ENCODE data around the gene CRABP2. TPM values are rescaled to one million over a fixed set of nuclear protein-coding genes. Genes with fewer than 3 reads are reported as not detected.

The CRABP2 gene
- total RNA-seq, 1 donor from 2014 or later: 1.0 TPM

- Mint-ChIP-seq H3K27me3 (ENCODE audit: low read depth) (no peaks in the 10 kb centered on the region), H3K4me3 (ENCODE audit: low read depth) (peak overlapping the region; percentile 72), H3K36me3 (ENCODE audit: low read depth) (peaks cover 68% of the 10 kb centered on the region), H3K9me3 (no peaks in the 10 kb centered on the region), H3K4me1 (ENCODE audit: low read depth) (peaks cover 20% of the 10 kb centered on the region), H3K27ac (peak overlapping the region; percentile 49)
- no peak for DNase-seq (ENCODE audit: low spot score)
- intact Hi-C loops (cut with micrococcal nuclease): no loop called here
These were observed 33.5 kb upstream of the CRABP2 start for GRCh38 chr1:156738916-156739315.

DNA sequence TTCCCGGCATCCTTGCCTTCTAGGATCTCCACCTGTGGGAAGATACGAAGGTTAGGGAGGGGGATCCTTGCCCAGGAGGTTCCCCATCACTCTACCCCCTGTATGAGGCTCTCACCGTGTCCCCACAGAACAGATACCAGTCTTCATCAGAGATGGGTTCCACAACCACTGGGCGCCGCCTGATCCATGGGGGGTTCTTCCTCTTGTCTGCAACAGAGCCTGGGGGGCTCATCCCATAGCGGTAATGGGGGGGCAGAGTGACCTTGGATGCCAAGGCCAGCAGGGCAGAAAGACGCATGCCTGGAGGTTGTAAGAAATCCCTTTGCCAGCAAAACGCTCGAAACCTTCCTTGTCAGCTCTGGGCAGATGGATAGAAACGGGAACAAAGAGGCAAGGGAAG is 33.0 kb upstream of the CRABP2 start:
- H3K27me3 Mint-ChIP-seq (ENCODE audit: low read depth): no peaks in the 10 kb centered on the region
- no peaks in the 10 kb centered on the region for H3K9me3 Mint-ChIP-seq
- no peak overlapping the region for H3K4me3 Mint-ChIP-seq (ENCODE audit: low read depth)
- H3K36me3 Mint-ChIP-seq (ENCODE audit: low read depth): peaks cover 66% of the 10 kb centered on the region
- intact Hi-C loops (cut with micrococcal nuclease): no loop called here
- H3K27ac Mint-ChIP-seq: no peak overlapping the region
- no peak for DNase-seq (ENCODE audit: low spot score)
- H3K4me1 Mint-ChIP-seq (ENCODE audit: low read depth): peaks cover 20% of the 10 kb centered on the region

GRCh38 chr1:156733989-156734584 is 28.7 kb upstream of the CRABP2 start:
- intact Hi-C loops (cut with micrococcal nuclease): no loop called here
- no peak overlapping the region for H3K27ac Mint-ChIP-seq
- no peak overlapping the region for H3K4me3 Mint-ChIP-seq (ENCODE audit: low read depth)
- no peaks in the 10 kb centered on the region for H3K27me3 Mint-ChIP-seq (ENCODE audit: low read depth)
- H3K9me3 Mint-ChIP-seq: no peaks in the 10 kb centered on the region
- peaks cover 20% of the 10 kb centered on the region for H3K4me1 Mint-ChIP-seq (ENCODE audit: low read depth)
- DNase-seq (ENCODE audit: low spot score): no peak
- H3K36me3 Mint-ChIP-seq (ENCODE audit: low read depth): peaks cover 51% of the 10 kb centered on the region

GRCh38 chr1:156728599-156729462 is 23.4 kb upstream of the CRABP2 start, which contains the start of gene ISG20L2:
Gene ISG20L2 (minus strand): TSS chr1:156728766. CDS start chr1:156727652, 1,114 bp downstream.
- Mint-ChIP-seq H3K36me3 (ENCODE audit: low read depth) (peaks cover 28% of the 10 kb centered on the region), H3K9me3 (no peaks in the 10 kb centered on the region), H3K4me1 (ENCODE audit: low read depth) (peaks cover 20% of the 10 kb centered on the region), H3K4me3 (ENCODE audit: low read depth) (no peak within 1 kb of the TSS), H3K27ac (peak within 1 kb of the TSS; percentile 99), H3K27me3 (ENCODE audit: low read depth) (no peaks in the 10 kb centered on the region)
- intact Hi-C loops (cut with micrococcal nuclease): loop anchor here (1.0 to 5.0 kb wide), 6 partner anchors 12 to 163 kb away; partner anchors contain the start of genes HDGF, MRPL24, NTRK1 and PEAR1
- peak; percentile 96 for DNase-seq (ENCODE audit: low spot score)

DNA sequence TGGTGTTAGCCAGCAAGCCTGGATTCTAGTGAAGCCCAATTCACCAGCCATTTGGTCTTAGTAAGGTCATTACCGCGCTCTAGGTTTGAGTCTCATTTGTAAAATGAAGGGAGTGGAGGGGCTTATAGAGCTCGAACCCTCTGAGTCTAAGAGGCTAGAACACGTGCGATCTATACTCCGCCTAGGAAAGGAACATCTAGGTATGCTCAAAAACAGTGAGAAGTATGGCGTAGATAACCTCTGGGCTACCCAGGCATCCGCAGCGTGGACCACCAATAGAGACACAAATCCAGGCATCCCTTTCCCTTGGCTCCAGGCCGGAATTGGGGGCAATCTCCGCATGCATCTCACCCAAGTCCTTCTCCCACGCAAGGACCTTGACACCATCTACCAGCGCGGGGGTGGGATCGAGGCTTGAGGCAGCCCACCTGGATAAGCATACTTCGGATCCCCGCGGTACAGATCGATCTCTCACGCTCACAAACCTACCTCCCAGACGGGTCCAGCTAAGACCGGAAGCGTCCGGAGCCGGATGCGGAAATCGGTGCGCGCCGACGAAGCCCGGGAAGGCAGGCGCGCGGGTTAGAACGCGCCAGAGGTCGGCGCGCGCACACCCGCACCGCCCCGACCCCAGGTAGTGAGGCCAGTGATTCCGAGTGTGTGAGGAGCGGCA is 22.7 kb upstream of the CRABP2 start, which contains the start of gene METTL25B:
METTL25B (plus strand) TSS at position 544 of the 673 bp plus-strand sequence. CDS start 636 bp downstream, outside the sequence.
- Mint-ChIP-seq H3K4me3 (ENCODE audit: low read depth) (no peak within 1 kb of the TSS), H3K9me3 (no peaks in the 10 kb centered on the region), H3K4me1 (ENCODE audit: low read depth) (peaks cover 28% of the 10 kb centered on the region), H3K27ac (peak within 1 kb of the TSS; percentile 99), H3K27me3 (ENCODE audit: low read depth) (no peaks in the 10 kb centered on the region), H3K36me3 (ENCODE audit: low read depth) (peaks cover 32% of the 10 kb centered on the region)
- intact Hi-C loops (cut with micrococcal nuclease): loop anchor here (1.0 to 5.0 kb wide), 7 partner anchors 13 to 164 kb away; partner anchors contain the start of genes HDGF, MRPL24, NTRK1 and PEAR1
- peak; percentile 80 for DNase-seq (ENCODE audit: low spot score)

DNA sequence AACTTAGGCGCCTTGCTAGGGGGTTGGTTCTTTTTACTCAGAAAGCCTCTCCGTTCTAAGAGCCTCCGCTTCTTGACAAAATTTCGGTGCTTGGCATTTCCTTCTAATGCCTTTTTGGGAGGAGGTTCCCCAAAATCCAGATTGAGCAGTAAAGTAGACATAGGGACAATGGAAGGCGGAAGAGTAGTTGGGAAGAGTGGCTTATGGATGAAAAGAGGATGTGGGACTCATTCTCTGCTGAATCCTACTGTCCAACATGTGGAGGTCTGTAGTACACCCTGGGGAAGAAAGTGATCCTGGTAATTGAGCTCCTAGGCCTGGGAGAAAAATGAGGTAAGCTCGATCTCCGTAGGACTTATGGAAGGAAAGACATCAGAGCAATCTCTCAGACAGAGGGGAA is 22.1 kb upstream of the CRABP2 start:
- Mint-ChIP-seq H3K36me3 (ENCODE audit: low read depth) (peaks cover 27% of the 10 kb centered on the region), H3K9me3 (no peaks in the 10 kb centered on the region), H3K4me3 (ENCODE audit: low read depth) (no peak overlapping the region), H3K4me1 (ENCODE audit: low read depth) (peaks cover 28% of the 10 kb centered on the region), H3K27ac (peak overlapping the region; percentile 99), H3K27me3 (ENCODE audit: low read depth) (no peaks in the 10 kb centered on the region)
- no peak for DNase-seq (ENCODE audit: low spot score)
- intact Hi-C loops (cut with micrococcal nuclease): loop anchor here (2.0 to 5.0 kb wide), 2 partner anchors 67 to 165 kb away; partner anchors contain the start of gene PEAR1

GRCh38 chr1:156726549-156727226 is 21.3 kb upstream of the CRABP2 start:
- peak; percentile 40 for DNase-seq (ENCODE audit: low spot score)
- Mint-ChIP-seq H3K27ac (no peak overlapping the region), H3K27me3 (ENCODE audit: low read depth) (no peaks in the 10 kb centered on the region), H3K36me3 (ENCODE audit: low read depth) (peaks cover 29% of the 10 kb centered on the region), H3K4me3 (ENCODE audit: low read depth) (no peak overlapping the region), H3K4me1 (ENCODE audit: low read depth) (peaks cover 28% of the 10 kb centered on the region), H3K9me3 (no peaks in the 10 kb centered on the region)
- intact Hi-C loops (cut with micrococcal nuclease): loop anchor here (1.0 to 5.0 kb wide), 4 partner anchors 19 to 166 kb away; partner anchors contain the start of gene PEAR1

- Mint-ChIP-seq H3K4me3 (ENCODE audit: low read depth) (no peak overlapping the region), H3K36me3 (ENCODE audit: low read depth) (peaks cover 34% of the 10 kb centered on the region), H3K27me3 (ENCODE audit: low read depth) (no peaks in the 10 kb centered on the region), H3K9me3 (no peaks in the 10 kb centered on the region), H3K4me1 (ENCODE audit: low read depth) (peaks cover 29% of the 10 kb centered on the region), H3K27ac (no peak overlapping the region)
- intact Hi-C loops (cut with micrococcal nuclease): loop anchor here (1.0 to 5.0 kb wide), 4 partner anchors 18 to 167 kb away; partner anchors contain the start of gene PEAR1
- peak; percentile 72 for DNase-seq (ENCODE audit: low spot score)
These were observed 20.4 kb upstream of the CRABP2 start for GRCh38 chr1:156725683-156726280.

GRCh38 chr1:156721535-156721934 is 16.2 kb upstream of the CRABP2 start:
- no peak for DNase-seq (ENCODE audit: low spot score)
- peaks cover 43% of the 10 kb centered on the region for H3K36me3 Mint-ChIP-seq (ENCODE audit: low read depth)
- no peaks in the 10 kb centered on the region for H3K27me3 Mint-ChIP-seq (ENCODE audit: low read depth)
- peak overlapping the region; percentile 50 for H3K27ac Mint-ChIP-seq
- no peak overlapping the region for H3K4me3 Mint-ChIP-seq (ENCODE audit: low read depth)
- intact Hi-C loops (cut with micrococcal nuclease): no loop called here
- H3K4me1 Mint-ChIP-seq (ENCODE audit: low read depth): peaks cover 16% of the 10 kb centered on the region
- H3K9me3 Mint-ChIP-seq: no peaks in the 10 kb centered on the region

DNA sequence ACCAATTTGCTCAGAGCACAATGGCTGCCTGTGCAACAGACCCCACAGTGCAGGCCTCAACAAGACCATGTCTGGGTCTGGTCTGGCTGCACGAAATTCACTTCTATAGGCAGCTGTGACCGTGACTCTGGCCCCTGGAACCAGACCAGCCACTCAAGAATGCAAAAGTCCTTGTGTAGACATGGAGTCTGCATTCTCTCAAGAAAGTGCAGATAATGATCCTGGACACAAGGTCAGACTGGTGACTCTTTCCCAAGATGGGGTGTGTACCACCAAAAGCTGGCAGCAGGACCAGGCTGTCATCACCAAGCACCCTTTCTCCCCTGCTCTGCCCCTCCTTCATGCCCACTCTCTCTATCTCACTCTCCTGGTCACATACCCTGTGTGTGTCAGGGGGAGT is 15.7 kb upstream of the CRABP2 start:
- H3K4me1 Mint-ChIP-seq (ENCODE audit: low read depth): peaks cover 16% of the 10 kb centered on the region
- peaks cover 45% of the 10 kb centered on the region for H3K36me3 Mint-ChIP-seq (ENCODE audit: low read depth)
- intact Hi-C loops (cut with micrococcal nuclease): no loop called here
- H3K27ac Mint-ChIP-seq: peak overlapping the region; percentile 50
- DNase-seq (ENCODE audit: low spot score): no peak
- no peaks in the 10 kb centered on the region for H3K27me3 Mint-ChIP-seq (ENCODE audit: low read depth)
- H3K4me3 Mint-ChIP-seq (ENCODE audit: low read depth): no peak overlapping the region
- H3K9me3 Mint-ChIP-seq: no peaks in the 10 kb centered on the region

- DNase-seq (ENCODE audit: low spot score): no peak
- intact Hi-C loops (cut with micrococcal nuclease): no loop called here
- Mint-ChIP-seq H3K27ac (no peak overlapping the region), H3K36me3 (ENCODE audit: low read depth) (peaks cover 36% of the 10 kb centered on the region), H3K4me1 (ENCODE audit: low read depth) (peaks cover 4% of the 10 kb centered on the region), H3K9me3 (no peaks in the 10 kb centered on the region), H3K27me3 (ENCODE audit: low read depth) (no peaks in the 10 kb centered on the region), H3K4me3 (ENCODE audit: low read depth) (no peak overlapping the region)
These were observed 12.0 kb upstream of the CRABP2 start for GRCh38 chr1:156717351-156717750.

- no peaks in the 10 kb centered on the region for H3K4me1 Mint-ChIP-seq (ENCODE audit: low read depth)
- H3K27ac Mint-ChIP-seq: no peak overlapping the region
- DNase-seq (ENCODE audit: low spot score): no peak
- no peaks in the 10 kb centered on the region for H3K27me3 Mint-ChIP-seq (ENCODE audit: low read depth)
- no peak overlapping the region for H3K4me3 Mint-ChIP-seq (ENCODE audit: low read depth)
- peaks cover 15% of the 10 kb centered on the region for H3K36me3 Mint-ChIP-seq (ENCODE audit: low read depth)
- H3K9me3 Mint-ChIP-seq: no peaks in the 10 kb centered on the region
- intact Hi-C loops (cut with micrococcal nuclease): no loop called here
These were observed 9.4 kb upstream of the CRABP2 start for GRCh38 chr1:156714830-156715229.
